NCI-H187 treated with DMSO at 0.1 percent for 48 hours (cell line): ENCODE measurements around the gene FARS2.

Source experiments
- DNase-seq: peaks from one replicate; lab custom pipeline; 2025; lab: John Stamatoyannopoulos, UW

Gene FARS2

GRCh38 chr6:5260661-5261544 lies at the start of gene FARS2, which contains the start of gene LYRM4:
TSS of gene FARS2 (plus strand) at chr6:5261513.
TSS of gene LYRM4 (minus strand) at chr6:5260950. CDS start at chr6:5260733, 217 bp downstream.
- peak; percentile 24 for DNase-seq

- no peak for DNase-seq
Measured at GRCh38 chr6:5213836-5214235, 47.5 kb upstream of the FARS2 start.

- no peak for DNase-seq
Measured at GRCh38 chr6:5214570-5215052, 46.7 kb upstream of the FARS2 start.

GRCh38 chr6:5215159-5215558 lies 46.2 kb upstream of the FARS2 start:
- DNase-seq, result no peak

GRCh38 chr6:5215799-5216198 lies 45.5 kb upstream of the FARS2 start:
- DNase-seq, result no peak

- no peak for DNase-seq
Measured at GRCh38 chr6:5217356-5217755, 44.0 kb upstream of the FARS2 start.

- DNase-seq, result no peak
Measured at GRCh38 chr6:5219011-5219691, 42.2 kb upstream of the FARS2 start.

GRCh38 chr6:5220443-5220842 lies 40.9 kb upstream of the FARS2 start:
- DNase-seq, result no peak

- DNase-seq, result no peak
Measured at GRCh38 chr6:5223309-5223708, 38.0 kb upstream of the FARS2 start.

- DNase-seq, result no peak
Measured at GRCh38 chr6:5229356-5229755, 32.0 kb upstream of the FARS2 start.

- DNase-seq, result no peak
Measured at GRCh38 chr6:5230081-5230480, 31.2 kb upstream of the FARS2 start.

GRCh38 chr6:5231289-5231688 lies 30.0 kb upstream of the FARS2 start:
- DNase-seq, result no peak

GRCh38 chr6:5234874-5235273 lies 26.4 kb upstream of the FARS2 start:
- no peak for DNase-seq

- DNase-seq, result no peak
Measured at GRCh38 chr6:5235830-5236229, 25.5 kb upstream of the FARS2 start.

- DNase-seq, result no peak
Measured at GRCh38 chr6:5237805-5238204, 23.5 kb upstream of the FARS2 start.

GRCh38 chr6:5238336-5238735 lies 23.0 kb upstream of the FARS2 start:
- no peak for DNase-seq

GRCh38 chr6:5241252-5241651 lies 20.1 kb upstream of the FARS2 start:
- no peak for DNase-seq

GRCh38 chr6:5243069-5243468 lies 18.2 kb upstream of the FARS2 start:
- no peak for DNase-seq

GRCh38 chr6:5246141-5247097 lies 14.9 kb upstream of the FARS2 start:
- DNase-seq, result no peak

- no peak for DNase-seq
Measured at GRCh38 chr6:5247201-5247600, 14.1 kb upstream of the FARS2 start.

- no peak for DNase-seq
Measured at GRCh38 chr6:5248302-5249098, 12.8 kb upstream of the FARS2 start.
